T follicular helper cell (primary cell): ENCODE data around the gene ARPP21.
"Not testable (repeated sequence)": the region's sequence is repeated elsewhere in the genome, so short reads cannot be mapped to it uniquely, and the experiment has no call there.

Experiments used
- DNase-seq: peaks from one replicate; pipeline ENCODE4 v3.0.0-alpha.2; 2020; ENCODE audit warnings: low read depth

ARPP21 gene

DNA sequence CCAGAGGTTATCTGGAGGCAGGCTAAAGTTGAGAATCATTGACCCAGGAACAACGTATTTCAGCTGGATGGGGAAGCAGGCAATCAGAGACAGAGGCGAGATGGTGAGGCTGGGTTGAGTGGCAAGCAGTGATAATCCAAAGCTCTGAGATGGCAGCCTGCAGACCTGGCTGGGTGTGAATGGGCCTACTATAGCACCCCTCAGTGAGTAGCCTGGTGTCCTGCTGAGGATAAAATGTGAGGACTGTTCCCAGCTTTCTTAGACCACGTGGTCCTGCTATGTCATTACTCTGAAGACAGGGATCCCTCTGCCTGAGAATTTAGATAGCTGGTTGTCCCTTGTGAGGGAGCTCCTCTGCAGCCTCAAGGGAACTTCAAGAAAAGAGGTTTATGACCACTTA lies 141.5 kb downstream of the ARPP21 start:
- no peak for DNase-seq

DNA sequence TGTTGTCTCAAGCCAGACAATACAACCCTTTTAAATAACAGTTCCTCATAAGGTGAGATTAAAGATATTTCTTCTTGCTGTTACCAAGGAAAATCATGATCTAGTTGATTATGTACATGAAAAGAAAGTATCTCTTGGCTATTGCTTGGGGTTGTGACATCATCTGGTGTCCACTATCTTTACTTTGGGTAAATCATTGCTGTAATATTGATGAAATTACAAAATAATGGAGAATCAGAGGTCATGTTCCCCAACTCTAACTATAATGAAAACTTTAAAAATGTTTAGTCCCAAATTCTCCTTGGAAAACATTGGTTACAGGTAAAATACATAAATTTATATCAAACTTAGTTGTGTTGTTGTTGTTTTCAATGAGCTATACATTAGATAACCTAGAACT lies 142.2 kb downstream of the ARPP21 start:
- no peak for DNase-seq

DNA sequence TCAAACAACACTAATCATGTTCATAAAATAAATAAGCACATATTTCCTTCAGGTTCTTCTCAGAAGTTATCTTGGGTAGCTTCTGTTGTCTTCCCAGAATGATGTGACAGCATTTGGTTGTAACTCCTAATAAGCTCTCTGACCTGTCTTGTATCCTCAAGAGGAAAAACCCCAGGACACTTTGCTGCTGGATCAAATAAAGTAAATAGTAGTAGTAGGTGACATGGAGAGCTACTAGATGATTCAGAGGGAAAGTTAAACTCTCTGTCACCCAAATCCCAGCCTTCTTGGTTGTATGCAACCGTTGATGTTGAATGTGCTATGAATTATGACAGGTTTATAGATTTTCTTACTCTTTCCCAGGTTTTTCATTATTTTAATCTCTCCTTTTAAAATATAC lies 143.0 kb downstream of the ARPP21 start:
- DNase-seq, result no peak

DNA sequence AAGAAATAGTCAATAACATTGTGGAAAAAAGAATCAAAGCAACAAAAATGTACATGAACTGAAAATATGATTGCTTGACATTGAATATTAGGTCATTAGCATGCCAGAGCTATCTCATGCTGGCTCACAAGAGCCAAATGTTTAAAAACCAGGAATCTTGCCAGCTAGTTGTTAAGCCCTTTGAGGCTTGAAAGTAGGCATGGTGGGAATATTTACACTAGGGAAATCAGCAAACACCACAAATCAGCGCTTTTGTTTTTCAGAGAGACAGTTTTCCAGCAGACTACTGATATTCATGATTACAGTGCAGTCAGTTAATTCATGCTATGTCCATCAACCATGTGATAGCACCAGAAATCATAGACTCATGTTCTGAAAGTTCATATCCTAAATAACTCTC lies 144.8 kb downstream of the ARPP21 start:
- no peak for DNase-seq

DNA sequence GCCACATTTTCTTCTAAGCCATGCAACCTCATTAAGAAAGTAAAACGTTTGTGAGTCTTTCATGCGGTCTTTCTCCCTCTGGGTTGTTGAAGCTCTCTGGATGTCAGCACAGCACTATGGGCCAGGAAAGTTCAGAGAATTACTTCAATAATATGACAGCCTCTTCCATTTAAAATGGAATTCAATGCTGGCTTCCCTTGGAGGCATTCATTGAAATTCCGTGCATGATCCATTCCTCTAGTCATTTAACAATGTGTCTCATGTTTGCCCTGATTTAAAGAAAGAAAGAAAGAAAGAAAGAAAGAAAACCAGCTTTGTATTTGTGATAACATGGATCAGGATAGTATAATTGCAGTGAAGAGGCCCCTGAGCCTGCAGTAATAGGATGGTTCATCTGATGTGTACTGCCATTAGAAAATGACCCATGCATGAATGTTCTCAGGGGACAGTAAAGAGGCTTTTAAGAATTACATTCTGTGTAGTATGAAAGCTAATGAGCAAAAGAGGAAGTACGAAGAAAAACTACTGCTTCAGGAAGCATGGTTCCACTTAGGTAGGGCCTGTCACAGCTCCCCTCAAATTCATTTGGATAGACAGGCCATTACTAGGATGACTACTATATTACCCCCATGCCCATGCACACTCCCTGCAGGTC lies 146.0 kb downstream of the ARPP21 start:
- no peak for DNase-seq

DNA sequence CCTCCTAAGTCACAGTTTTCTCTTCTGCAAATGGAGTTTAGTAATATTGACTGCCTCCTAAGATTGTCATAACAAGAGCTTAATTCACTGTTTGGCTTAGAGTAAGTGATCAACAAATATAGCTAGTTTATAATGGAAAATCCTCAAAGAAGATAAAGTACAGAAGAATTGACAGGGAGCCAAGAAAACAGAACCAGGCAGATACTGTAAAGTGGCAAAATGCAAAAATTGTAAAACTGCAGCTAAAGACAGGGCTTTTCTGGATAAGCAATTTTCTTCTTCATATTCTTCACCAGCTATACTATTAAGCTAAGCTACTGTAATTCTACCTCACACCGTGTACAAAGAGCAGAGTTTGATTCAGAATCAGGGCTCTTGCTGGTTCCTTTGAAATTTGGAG lies 148.6 kb downstream of the ARPP21 start:
- no peak for DNase-seq

DNA sequence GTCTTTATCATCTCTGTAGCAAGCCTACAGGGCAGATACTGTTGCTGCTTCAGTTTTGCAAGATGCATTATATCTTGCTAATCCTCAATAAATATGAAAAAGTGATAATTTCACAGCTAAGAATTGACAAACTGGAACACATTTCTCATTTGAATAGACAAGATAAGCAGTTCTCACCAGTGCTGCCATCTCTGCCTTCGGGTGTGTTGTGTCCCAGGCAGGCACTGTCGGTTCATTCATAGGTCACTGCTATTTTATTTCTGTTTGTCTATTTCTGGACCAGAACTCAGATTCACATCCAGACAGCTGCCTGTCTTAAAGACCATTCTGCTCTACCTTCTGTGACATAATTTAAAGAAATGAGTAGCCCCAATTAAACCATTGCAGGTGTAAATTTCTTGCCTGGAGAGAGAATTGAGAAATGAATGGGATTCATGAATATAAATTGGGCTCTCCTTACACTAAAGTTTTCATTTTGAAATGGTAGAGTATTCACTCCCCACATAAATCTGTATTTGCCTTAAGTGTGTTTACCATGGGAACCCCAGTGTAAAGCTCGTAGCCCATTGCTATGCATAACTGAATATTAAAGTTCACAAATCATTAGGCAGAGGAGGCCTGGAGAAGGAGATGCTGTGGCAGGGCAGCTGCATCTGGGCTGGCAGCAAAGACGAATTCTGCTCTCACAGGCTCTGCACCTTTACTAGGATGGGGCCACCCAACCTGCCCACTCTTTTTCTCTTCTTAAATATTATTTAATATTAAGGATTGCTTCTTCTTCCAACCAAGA lies 149.9 kb downstream of the ARPP21 start:
- DNase-seq, result no peak

DNA sequence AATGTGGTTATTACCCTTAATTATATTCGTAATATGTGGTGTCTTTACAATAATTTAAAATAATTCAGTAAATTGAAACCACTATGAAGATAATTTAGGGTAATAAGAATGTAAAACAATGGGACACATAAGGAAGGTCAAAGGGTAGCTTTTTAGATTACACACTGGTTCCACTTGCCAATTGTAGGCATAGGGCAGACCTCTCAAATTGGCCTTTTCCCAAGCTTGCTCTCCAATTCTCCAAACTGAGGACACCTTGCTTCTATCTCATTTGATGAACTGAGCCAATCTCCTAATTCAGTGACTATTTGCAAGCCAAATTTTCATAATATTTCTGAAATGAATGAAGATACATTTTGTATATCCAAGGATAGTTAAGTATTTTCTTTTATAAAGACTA lies 151.4 kb downstream of the ARPP21 start:
- no peak for DNase-seq

DNA sequence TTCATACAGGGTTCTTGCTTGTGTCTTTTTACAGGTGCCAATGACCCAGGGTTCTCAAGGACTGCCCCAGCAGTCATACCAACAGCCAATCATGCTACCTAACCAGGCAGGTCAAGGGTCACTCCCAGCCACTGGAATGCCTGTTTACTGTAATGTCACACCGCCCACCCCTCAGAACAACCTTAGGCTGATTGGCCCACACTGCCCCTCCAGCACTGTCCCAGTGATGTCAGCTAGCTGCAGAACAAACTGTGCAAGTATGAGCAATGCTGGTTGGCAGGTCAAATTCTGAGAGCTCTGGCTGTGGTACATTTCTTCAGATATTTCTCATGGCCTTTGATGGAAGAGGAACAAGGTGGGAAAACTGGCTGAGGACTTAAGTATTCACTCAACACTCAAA lies 154.3 kb downstream of the ARPP21 start:
- DNase-seq, result no peak

DNA sequence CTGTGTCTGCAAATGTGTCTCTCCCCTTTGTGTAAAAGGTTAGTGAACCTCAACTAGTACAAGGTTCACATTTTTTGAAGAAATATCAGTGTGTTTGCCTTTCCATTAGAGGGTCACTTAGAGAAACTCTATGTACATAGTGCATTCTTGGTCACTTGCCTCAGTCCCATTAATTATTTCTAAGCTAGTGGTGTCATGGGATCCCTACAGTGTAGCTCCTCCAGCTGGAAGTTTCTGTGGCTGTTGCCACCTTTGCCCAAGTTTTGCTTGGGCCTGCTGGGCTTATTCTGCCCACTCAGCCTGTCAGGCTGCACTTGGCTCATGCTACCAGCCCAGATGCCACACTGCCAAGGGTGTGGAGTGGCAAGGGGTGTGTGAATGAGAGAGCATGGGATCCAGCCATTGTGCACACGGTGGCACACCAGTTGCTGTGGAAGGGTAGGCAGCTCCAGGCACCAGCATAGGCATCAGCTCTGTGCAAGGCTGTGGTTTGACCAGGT lies 161.7 kb downstream of the ARPP21 start:
- DNase-seq, result no peak

DNA sequence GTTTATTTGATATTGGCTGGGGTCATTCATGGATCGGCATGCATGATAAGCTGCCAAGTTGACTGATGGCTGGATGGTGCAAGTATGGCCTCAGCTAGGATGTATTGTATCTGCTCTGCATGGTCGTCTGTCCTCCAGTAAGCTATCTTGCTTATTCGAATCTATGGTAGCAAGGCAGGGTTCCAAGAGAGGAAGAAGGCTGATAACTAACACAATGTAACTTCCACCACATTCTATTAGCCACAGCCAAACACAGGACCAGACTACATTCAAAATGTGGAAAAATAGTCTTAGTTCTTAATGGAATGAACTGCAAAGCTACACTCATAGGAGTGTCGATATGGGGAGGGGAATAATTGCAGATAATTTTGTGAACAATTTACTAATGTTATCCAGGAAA lies 175.2 kb downstream of the ARPP21 start:
- no peak for DNase-seq

DNA sequence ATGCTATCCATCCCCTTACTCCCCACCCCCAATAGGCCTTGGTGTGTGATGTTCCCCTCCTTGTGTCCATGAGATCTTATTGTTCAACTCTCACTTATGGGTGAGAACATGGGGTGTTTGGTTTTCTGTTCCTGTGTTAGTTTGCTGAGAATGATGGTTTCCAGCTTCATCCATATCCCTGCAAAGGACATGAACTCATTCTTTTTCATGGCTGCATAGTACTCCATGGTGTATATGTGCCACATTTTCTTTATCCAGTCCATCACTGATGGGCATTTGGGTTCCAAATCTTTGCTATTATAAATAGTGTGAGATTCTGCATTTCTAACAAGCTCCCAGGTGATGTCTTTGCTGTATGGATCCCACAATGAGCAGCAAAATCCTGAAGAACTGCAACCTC lies 176.5 kb downstream of the ARPP21 start:
- not testable (repeated sequence) for DNase-seq

DNA sequence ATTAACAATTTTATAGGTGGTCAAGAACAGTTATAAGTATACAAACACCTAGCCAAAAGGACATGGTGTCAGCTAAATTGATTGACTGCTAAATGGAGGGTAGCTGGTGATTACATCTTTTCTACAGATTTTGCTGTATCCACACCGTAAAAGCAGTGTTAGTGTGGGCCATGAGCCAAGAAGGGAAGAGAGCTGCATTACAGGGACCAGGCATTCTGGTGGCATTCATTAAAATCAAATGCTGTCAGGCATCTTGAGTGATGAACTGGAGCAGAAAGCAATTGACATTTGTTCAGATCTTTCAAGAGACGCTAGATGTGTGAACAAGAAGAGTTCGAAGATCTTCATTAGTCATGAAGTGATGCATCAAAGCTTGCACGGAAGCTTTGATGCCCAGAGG lies 177.9 kb downstream of the ARPP21 start:
- no peak for DNase-seq

DNA sequence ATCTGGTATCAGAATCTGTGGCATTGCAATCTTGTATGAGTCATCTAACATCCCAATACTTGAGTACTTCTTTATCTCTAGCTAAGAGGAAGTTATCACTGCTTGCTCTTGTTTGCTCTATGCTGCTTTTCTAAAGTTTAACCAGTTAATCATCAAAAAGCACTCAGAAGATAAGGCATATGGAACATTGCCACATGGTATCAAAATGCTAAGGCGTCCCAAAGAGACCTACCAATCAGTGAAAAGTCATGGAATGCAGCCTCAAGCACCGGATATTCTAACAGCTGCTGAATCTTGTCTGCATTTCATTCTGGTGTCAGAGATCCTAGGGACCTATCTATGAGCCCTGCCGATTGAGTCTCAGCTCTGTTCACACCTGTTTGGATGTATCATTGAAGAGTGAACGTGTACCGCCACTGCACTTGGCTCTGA lies 192.8 kb downstream of the ARPP21 start:
- DNase-seq, result no peak
